OCI-LY7 (cell line): ENCODE results near the gene CGNL1. TPM values are rescaled to one million over a fixed set of nuclear protein-coding genes. Genes with fewer than 3 reads are reported as not detected.

Experiments used
- BruUV-seq: library from RNA; stranded (reverse); fragments of 400-500 nt; replicated peaks from 2 replicates; lab custom pipeline; 2021; lab: Mats Ljungman, UMichigan
- CTCF ChIA-PET: fragments of 300-600 bp; sonication (Branson Sonifier 250); formaldehyde crosslinking; loops from one replicate; lab custom pipeline; 2022; ENCODE audit warnings: antibody characterized with exemption; ENCODE audit not compliant: unreplicated experiment; lab: Charles Lee
- POLR2A ChIA-PET: fragments of 300-600 bp; sonication (Branson Sonifier 250); formaldehyde crosslinking; loops from one replicate; lab custom pipeline; 2022; ENCODE audit warnings: antibody characterized with exemption; lab: Charles Lee
- DNase-seq: peaks from one replicate; pipeline ENCODE4 v3.0.0-alpha.2; 2015; ENCODE audit warnings: low spot score
- H2AFZ ChIP-seq: fragments of 200-600 bp; sonication (generic), shearing (Covaris generic); 2 replicates; pipeline ENCODE4 v1.6.1; 2014; ENCODE audit warnings: mild to moderate bottlenecking, antibody characterized with exemption, low read length, moderate library complexity
- H3K27ac ChIP-seq: fragments of 200-600 bp; sonication (generic); 2 replicates; pipeline ENCODE4 v1.5.1; 2014; ENCODE audit warnings: mixed run types, low read depth, mild to moderate bottlenecking, moderate library complexity, low read length, inconsistent platforms; ENCODE audit not compliant: poor library complexity, severe bottlenecking
- H3K36me3 ChIP-seq: fragments of 200-600 bp; sonication (generic); 2 replicates; pipeline ENCODE4 v1.6.1; 2014; ENCODE audit warnings: mild to moderate bottlenecking, antibody characterized with exemption, low read length, moderate library complexity, mixed read lengths; ENCODE audit not compliant: insufficient read depth
- H3K4me1 ChIP-seq: fragments of 200-600 bp; sonication (generic); 2 replicates; pipeline ENCODE4 v1.5.1; 2014; ENCODE audit warnings: mild to moderate bottlenecking, low read length; ENCODE audit not compliant: insufficient read depth, poor library complexity, severe bottlenecking
- H3K4me2 ChIP-seq: fragments of 200-600 bp; sonication (generic); 2 replicates; pipeline ENCODE4 v1.6.1; 2014; ENCODE audit warnings: mild to moderate bottlenecking, low read length
- H3K4me3 ChIP-seq: fragments of 200-600 bp; sonication (generic); 2 replicates; pipeline ENCODE4 v1.5.1; 2014; ENCODE audit warnings: mild to moderate bottlenecking, low read depth, low read length; ENCODE audit not compliant: poor library complexity, severe bottlenecking
- H3K79me2 ChIP-seq: fragments of 200-600 bp; sonication (generic); 2 replicates; pipeline ENCODE4 v1.6.1; 2016; ENCODE audit warnings: low read depth, mild to moderate bottlenecking, low read length, moderate library complexity, mixed read lengths; ENCODE audit not compliant: insufficient read depth
- H3K9me2 ChIP-seq: fragments of 200-600 bp; sonication (generic); 2 replicates; pipeline ENCODE4 v1.6.1; 2016; ENCODE audit warnings: mild to moderate bottlenecking, low read length, mixed read lengths; ENCODE audit not compliant: insufficient read depth
- H3K9me3 ChIP-seq: fragments of 200-600 bp; sonication (generic); 2 replicates; pipeline ENCODE4 v1.6.1; 2014; ENCODE audit warnings: mild to moderate bottlenecking, mixed run types, low read length, mixed read lengths
- H4K20me1 ChIP-seq: fragments of 200-600 bp; sonication (generic); 2 replicates; pipeline ENCODE4 v1.6.1; 2014; ENCODE audit warnings: mild to moderate bottlenecking, antibody characterized with exemption, low read length, moderate library complexity, mixed read lengths; ENCODE audit not compliant: insufficient read depth
- EZH2phosphoT487 ChIP-seq: fragments of 200-600 bp; sonication (generic); IDR thresholded peaks from 2 replicates; pipeline ENCODE4 v1.6.1; 2018; ENCODE audit warnings: low read depth, borderline replicate concordance, mild to moderate bottlenecking, mixed run types, antibody characterized with exemption, low read length, moderate library complexity, mixed read lengths
- intact Hi-C: fragments of 100-400 bp; cut with micrococcal nuclease; formaldehyde crosslinking; loops from one replicate; pipeline ENCODE4 v1.10.0; 2022; ENCODE audit not compliant: unreplicated experiment
- total RNA-seq, 2 experiments: library from RNA; depleted of rRNA in 1 of 2; stranded (reverse); fragments of >200 nt in 1 of 2; shearing (Covaris generic) in 1 of 2; gene quantifications; 2 replicates each; pipeline ENCODE4 v1.2.3, GENCODE V29; 2014 to 2022
- TF ChIP-seq, protein P1 (sequence below): fragments of 200-600 bp; sonication (generic); conservative IDR thresholded peaks from 2 replicates; pipeline ENCODE4 v1.5.1; 2014; ENCODE audit warnings: mild to moderate bottlenecking, antibody characterized with exemption, low read length, moderate library complexity, mixed read lengths

The CGNL1 gene
- total RNA-seq, 2 experiments from 2014 or later = 0.04 TPM; not detected in 1

DNA sequence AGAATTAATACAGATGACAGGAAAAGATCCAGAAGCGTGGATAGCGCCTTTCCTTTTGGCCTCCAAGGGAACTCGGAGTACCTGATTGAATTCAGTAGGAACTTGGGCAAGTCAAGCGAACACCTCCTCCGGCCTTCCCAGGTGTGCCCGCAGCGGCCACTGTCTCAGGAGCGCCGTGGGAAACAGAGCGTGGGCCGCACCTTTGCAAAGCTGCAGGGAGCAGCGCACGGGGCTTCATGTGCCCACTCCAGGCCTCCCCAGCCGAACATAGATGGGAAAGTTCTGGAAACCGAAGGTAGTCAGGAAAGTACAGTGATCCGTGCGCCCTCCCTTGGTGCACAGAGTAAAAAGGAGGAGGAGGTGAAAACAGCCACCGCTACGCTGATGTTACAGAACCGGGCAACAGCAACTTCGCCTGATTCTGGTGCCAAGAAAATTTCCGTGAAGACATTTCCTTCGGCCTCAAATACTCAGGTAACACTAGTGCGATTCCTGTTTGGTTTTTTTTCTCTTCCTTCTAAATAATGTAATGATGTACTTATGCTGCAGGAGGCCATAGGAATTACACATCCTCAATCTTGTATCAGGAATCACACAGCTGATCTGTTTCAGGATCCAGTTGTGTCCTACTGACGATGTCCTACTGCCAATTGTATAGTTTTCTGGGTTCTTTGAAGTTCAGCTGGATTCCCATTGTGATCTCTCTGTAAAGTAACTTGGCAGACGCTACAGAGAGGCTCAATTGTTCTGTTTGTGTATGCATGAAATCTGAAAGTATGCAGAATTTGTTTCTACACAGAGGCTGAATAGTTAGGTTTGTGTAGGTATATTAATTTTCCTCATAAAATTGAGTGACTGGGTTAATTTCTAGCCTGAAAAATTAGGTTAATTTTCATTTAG lies 63.1 kb downstream of the CGNL1 start:
- POLR2A ChIA-PET = no interaction called here
- no peaks in the 10 kb centered on the region for H4K20me1 ChIP-seq
- no peak for DNase-seq
- H2AFZ ChIP-seq = no peak overlapping the region
- no peaks in the 10 kb centered on the region for H3K79me2 ChIP-seq
- H3K4me1 ChIP-seq = no peaks in the 10 kb centered on the region
- no peaks in the 10 kb centered on the region for H3K9me2 ChIP-seq
- H3K36me3 ChIP-seq = no peaks in the 10 kb centered on the region
- H3K9me3 ChIP-seq = no peaks in the 10 kb centered on the region
- BruUV-seq = no TSS peak
- intact Hi-C loops = no loop called here
- no peak overlapping the region for H3K27ac ChIP-seq
- CTCF ChIA-PET = no interaction called here
- H3K4me2 ChIP-seq = no peak overlapping the region
- H3K4me3 ChIP-seq = no peak overlapping the region
- no peak for TF ChIP-seq EZH2phosphoT487
- TF ChIP-seq, protein P1, sequence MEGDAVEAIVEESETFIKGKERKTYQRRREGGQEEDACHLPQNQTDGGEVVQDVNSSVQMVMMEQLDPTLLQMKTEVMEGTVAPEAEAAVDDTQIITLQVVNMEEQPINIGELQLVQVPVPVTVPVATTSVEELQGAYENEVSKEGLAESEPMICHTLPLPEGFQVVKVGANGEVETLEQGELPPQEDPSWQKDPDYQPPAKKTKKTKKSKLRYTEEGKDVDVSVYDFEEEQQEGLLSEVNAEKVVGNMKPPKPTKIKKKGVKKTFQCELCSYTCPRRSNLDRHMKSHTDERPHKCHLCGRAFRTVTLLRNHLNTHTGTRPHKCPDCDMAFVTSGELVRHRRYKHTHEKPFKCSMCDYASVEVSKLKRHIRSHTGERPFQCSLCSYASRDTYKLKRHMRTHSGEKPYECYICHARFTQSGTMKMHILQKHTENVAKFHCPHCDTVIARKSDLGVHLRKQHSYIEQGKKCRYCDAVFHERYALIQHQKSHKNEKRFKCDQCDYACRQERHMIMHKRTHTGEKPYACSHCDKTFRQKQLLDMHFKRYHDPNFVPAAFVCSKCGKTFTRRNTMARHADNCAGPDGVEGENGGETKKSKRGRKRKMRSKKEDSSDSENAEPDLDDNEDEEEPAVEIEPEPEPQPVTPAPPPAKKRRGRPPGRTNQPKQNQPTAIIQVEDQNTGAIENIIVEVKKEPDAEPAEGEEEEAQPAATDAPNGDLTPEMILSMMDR = no peak

DNA sequence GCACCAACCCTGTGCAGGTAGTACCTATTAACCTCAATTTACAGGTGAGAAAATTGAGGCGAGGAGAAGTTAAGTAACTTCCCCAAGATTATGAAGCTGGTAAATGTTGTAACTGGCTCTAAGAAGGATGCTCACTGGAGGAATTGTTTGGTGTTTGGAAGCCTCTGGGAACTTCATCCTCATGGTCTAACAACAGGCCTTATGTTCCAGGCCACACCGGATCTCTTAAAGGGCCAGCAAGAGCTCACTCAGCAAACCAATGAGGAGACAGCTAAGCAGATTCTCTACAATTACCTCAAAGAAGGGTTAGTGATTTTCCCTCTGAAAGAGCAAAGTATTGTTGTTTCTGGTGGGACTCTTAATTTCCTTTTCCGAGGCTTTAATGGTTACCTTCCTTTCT lies 63.9 kb downstream of the CGNL1 start:
- Histone ChIP-seq H3K4me1 (no peaks in the 10 kb centered on the region), H3K79me2 (no peaks in the 10 kb centered on the region), H3K27ac (no peak overlapping the region), H3K4me3 (no peak overlapping the region), H3K9me3 (no peaks in the 10 kb centered on the region), H3K36me3 (no peaks in the 10 kb centered on the region), H3K4me2 (no peak overlapping the region), H4K20me1 (no peaks in the 10 kb centered on the region), H3K9me2 (no peaks in the 10 kb centered on the region), H2AFZ (no peak overlapping the region)
- CTCF ChIA-PET = no interaction called here
- intact Hi-C loops = no loop called here
- BruUV-seq = no TSS peak
- POLR2A ChIA-PET = no interaction called here
- DNase-seq = no peak
- no peak for TF ChIP-seq EZH2phosphoT487
- TF ChIP-seq, protein P1 = no peak

DNA sequence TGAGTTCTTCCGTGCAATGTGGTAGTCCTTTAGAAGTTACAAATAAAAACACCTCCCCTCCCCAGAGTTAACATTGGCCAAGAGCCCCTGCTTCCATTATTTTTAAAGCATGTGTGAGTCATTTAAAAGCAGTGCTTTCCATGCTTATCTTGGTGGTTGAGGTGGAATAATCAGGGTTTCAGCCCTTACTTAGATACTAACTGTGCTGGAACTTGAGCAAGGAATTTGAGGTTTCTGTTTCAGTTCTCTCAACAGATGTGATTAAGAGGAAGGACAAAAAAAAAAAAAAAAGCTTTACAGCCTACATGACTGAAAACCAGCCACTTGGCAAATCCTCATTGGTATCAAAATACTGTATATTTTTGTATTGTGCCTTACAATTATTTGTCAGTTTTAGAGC lies 64.5 kb downstream of the CGNL1 start:
- Histone ChIP-seq H2AFZ (no peak overlapping the region), H3K79me2 (no peaks in the 10 kb centered on the region), H3K9me2 (no peaks in the 10 kb centered on the region), H3K9me3 (no peaks in the 10 kb centered on the region), H3K4me1 (no peaks in the 10 kb centered on the region), H3K4me2 (no peak overlapping the region), H4K20me1 (no peaks in the 10 kb centered on the region), H3K4me3 (no peak overlapping the region), H3K27ac (no peak overlapping the region), H3K36me3 (no peaks in the 10 kb centered on the region)
- CTCF ChIA-PET = no interaction called here
- POLR2A ChIA-PET = no interaction called here
- BruUV-seq = no TSS peak
- intact Hi-C loops = no loop called here
- no peak for DNase-seq
- no peak for TF ChIP-seq EZH2phosphoT487
- TF ChIP-seq, protein P1 = no peak
